HCT116 (cell line): Measurements from ENCODE around the gene JAG1. TPM values are rescaled to one million over a fixed set of nuclear protein-coding genes. Genes with fewer than 3 reads are reported as not detected.

Experiments
- ATAC-seq: fragments of 200-7000 bp; cut with Tn5 transposase; 2 replicates; pipeline ENCODE4 v1.9.1; 2020; ENCODE audit warnings: mild to moderate bottlenecking, moderate library complexity
- BruUV-seq: library from RNA; stranded (reverse); fragments of 400-500 nt; replicated peaks from 2 replicates; lab custom pipeline; 2021; lab: Mats Ljungman, UMichigan
- CTCF ChIA-PET: fragments of 300-600 bp; sonication (Branson Sonifier 250); formaldehyde crosslinking; loops from one replicate; lab custom pipeline; 2021; ENCODE audit warnings: antibody characterized with exemption; lab: Charles Lee
- POLR2A ChIA-PET: fragments of 300-600, 350-600 bp; sonication (Branson Sonifier 250); formaldehyde crosslinking; loops from one replicate; lab custom pipeline; 2021; ENCODE audit warnings: antibody characterized with exemption; lab: Charles Lee
- RAD21 ChIA-PET, 2 experiments: fragments of 300-600 bp; sonication (Branson Sonifier 250); formaldehyde crosslinking; loops; one replicate each; lab custom pipeline; 2023; ENCODE audit warnings: low total read pairs in 2 of 2; ENCODE audit not compliant: uncharacterized antibody in 2 of 2, unreplicated experiment in 2 of 2, low non-redundant PET in 1 of 2; lab: Charles Lee
- DNase-seq: peaks from one replicate; pipeline ENCODE4 v3.0.0-alpha.2; 2010; ENCODE audit warnings: low read depth, low spot score
- H2AFZ ChIP-seq: fragments of 200-600 bp; shearing (Covaris generic), sonication (generic); 2 replicates; pipeline ENCODE4 v1.6.1; 2017; ENCODE audit warnings: low read depth, mixed run types, mixed read lengths, antibody characterized with exemption, low read length; ENCODE audit not compliant: poor library complexity, severe bottlenecking
- H3K27ac ChIP-seq: 2 replicates; pipeline ENCODE4 v1.5.1; 2012; ENCODE audit warnings: low read depth, low read length
- H3K27me3 ChIP-seq: fragments of 200-600 bp; sonication (generic); 2 replicates; pipeline ENCODE4 v1.6.1; 2016; ENCODE audit warnings: mixed run types, low read length, mixed read lengths; ENCODE audit not compliant: insufficient read depth
- H3K36me3 ChIP-seq, 2 experiments: fragments of 200-500 bp in 1 of 2; fragments of 200-600 bp in 1 of 2; sonication (Bioruptor generic) in 1 of 2; sonication (generic) in 1 of 2; 2 replicates each; pipeline versions ENCODE4 v1.5.1 to v1.6.1; 2014 to 2016; ENCODE audit warnings: low read length in 2 of 2, inconsistent platforms in 1 of 2, mixed read lengths in 1 of 2, mixed run types in 1 of 2; ENCODE audit not compliant: insufficient read depth in 2 of 2, control insufficient read depth in 1 of 2
- H3K4me1 ChIP-seq, 2 experiments: fragments of 200-600 bp in 1 of 2; sonication (generic) in 1 of 2; 2 replicates each; pipeline versions ENCODE4 v1.5.1 to v1.6.1; 2012 to 2017; ENCODE audit warnings: low read length in 2 of 2, inconsistent platforms in 1 of 2, mild to moderate bottlenecking in 1 of 2, mixed read lengths in 1 of 2, mixed run types in 1 of 2, moderate library complexity in 1 of 2; ENCODE audit not compliant: insufficient read depth in 2 of 2, control insufficient read depth in 1 of 2
- H3K4me2 ChIP-seq: fragments of 200-600 bp; sonication (generic); 2 replicates; pipeline ENCODE4 v1.6.1; 2017; ENCODE audit warnings: mixed run types, low read length, mixed read lengths
- H3K4me3 ChIP-seq, 2 experiments: fragments of 200-600 bp in 1 of 2; sonication (generic) in 1 of 2; replicated peaks in 1 of 2; 2 replicates each; pipeline ENCODE4 v1.5.1; 2011 to 2016; ENCODE audit warnings: low read length in 2 of 2, control low read depth in 1 of 2, low read depth in 1 of 2, mild to moderate bottlenecking in 1 of 2, mixed read lengths in 1 of 2, mixed run types in 1 of 2
- H3K79me2 ChIP-seq: fragments of 200-600 bp; sonication (generic); 2 replicates; pipeline ENCODE4 v1.6.1; 2017; ENCODE audit warnings: mild to moderate bottlenecking, mixed run types, low read length, moderate library complexity, mixed read lengths; ENCODE audit not compliant: insufficient read depth
- H3K9ac ChIP-seq: fragments of 200-600 bp; sonication (generic); 2 replicates; pipeline ENCODE4 v1.6.1; 2016; ENCODE audit warnings: low read length, mixed read lengths
- H3K9me2 ChIP-seq: fragments of 200-600 bp; sonication (generic), shearing (Covaris generic); 2 replicates; pipeline ENCODE4 v1.6.1; 2017; ENCODE audit warnings: mixed run types, mild to moderate bottlenecking, moderate library complexity; ENCODE audit not compliant: insufficient read depth
- H3K9me3 ChIP-seq, 2 experiments: fragments of 200-500 bp in 1 of 2; fragments of 200-600 bp in 1 of 2; sonication (Bioruptor generic) in 1 of 2; sonication (generic) in 1 of 2; 2 replicates each; pipeline ENCODE4 v1.6.1; 2014 to 2017; ENCODE audit warnings: low read length in 2 of 2, mixed read lengths in 2 of 2, inconsistent platforms in 1 of 2, low read depth in 1 of 2, mild to moderate bottlenecking in 1 of 2, mixed run types in 1 of 2, moderate library complexity in 1 of 2; ENCODE audit not compliant: control insufficient read depth in 1 of 2, insufficient read depth in 1 of 2
- H4K20me1 ChIP-seq: fragments of 200-600 bp; sonication (generic), shearing (Covaris generic); 2 replicates; pipeline ENCODE4 v1.6.1; 2017; ENCODE audit warnings: mixed run types, mild to moderate bottlenecking, moderate library complexity; ENCODE audit not compliant: insufficient read depth
- EGR1 ChIP-seq: IDR thresholded peaks from 2 replicates; pipeline ENCODE4 v1.6.1; 2012; ENCODE audit warnings: low read depth
- ELF1 ChIP-seq: IDR thresholded peaks from 2 replicates; pipeline ENCODE4 v1.6.1; 2012; ENCODE audit warnings: low read depth, borderline replicate concordance
- FOSL1 ChIP-seq: IDR thresholded peaks from 2 replicates; pipeline ENCODE4 v1.6.1; 2012; ENCODE audit warnings: low read depth
- RAD21 ChIP-seq: IDR thresholded peaks from 2 replicates; pipeline ENCODE4 v1.6.1; 2012; ENCODE audit warnings: low read depth, mild to moderate bottlenecking
- SIN3A ChIP-seq: IDR thresholded peaks from 2 replicates; pipeline ENCODE4 v1.6.1; 2012; ENCODE audit warnings: low read depth
- TCF7L2 ChIP-seq: IDR thresholded peaks from 2 replicates; pipeline ENCODE4 v1.7.0; 2011; ENCODE audit warnings: borderline replicate concordance, inconsistent platforms; ENCODE audit not compliant: insufficient read depth, insufficient read length; ENCODE audit errors: extremely low read depth
- YY1 ChIP-seq: IDR thresholded peaks from 2 replicates; pipeline ENCODE4 v1.6.1; 2011; ENCODE audit warnings: low read length, low read depth, moderate library complexity, mild to moderate bottlenecking; ENCODE audit not compliant: insufficient replicate concordance; ENCODE audit errors: extremely low read depth
- ZFX ChIP-seq: fragments of 450-650 bp; IDR thresholded peaks from 2 replicates; pipeline ENCODE4 v1.6.1; 2017
- intact Hi-C: fragments of 100-400 bp; cut with micrococcal nuclease; formaldehyde crosslinking; loops from 2 replicates; pipeline ENCODE4 v1.10.0; 2022
- total RNA-seq: library from RNA; stranded (reverse); gene quantifications from one replicate; pipeline ENCODE4 v1.2.1, GENCODE V29; 2021; ENCODE audit not compliant: unreplicated experiment
- TF ChIP-seq, protein P1 (sequence below): IDR thresholded peaks from 2 replicates; pipeline ENCODE4 v1.6.1; 2012
- TF ChIP-seq, protein P2 (sequence below), 3 experiments: fragments of 200-600 bp in 1 of 3; sonication (generic) in 1 of 3; IDR thresholded peaks in 2 of 3; conservative IDR thresholded peaks in 1 of 3; 2 replicates each; pipeline ENCODE4 v1.5.1; 2012 to 2017; ENCODE audit warnings: low read depth in 2 of 3, low read length in 2 of 3, antibody characterized with exemption in 1 of 3, borderline replicate concordance in 1 of 3, control low read depth in 1 of 3, mild to moderate bottlenecking in 1 of 3, mixed read lengths in 1 of 3, mixed run types in 1 of 3, moderate library complexity in 1 of 3; ENCODE audit not compliant: insufficient read depth in 1 of 3
- TF ChIP-seq, protein P3 (sequence below): IDR thresholded peaks from 2 replicates; pipeline ENCODE4 v1.6.1; 2012

Gene JAG1
- total RNA-seq, 1 experiment from 2014 or later = 31.9 TPM

DNA sequence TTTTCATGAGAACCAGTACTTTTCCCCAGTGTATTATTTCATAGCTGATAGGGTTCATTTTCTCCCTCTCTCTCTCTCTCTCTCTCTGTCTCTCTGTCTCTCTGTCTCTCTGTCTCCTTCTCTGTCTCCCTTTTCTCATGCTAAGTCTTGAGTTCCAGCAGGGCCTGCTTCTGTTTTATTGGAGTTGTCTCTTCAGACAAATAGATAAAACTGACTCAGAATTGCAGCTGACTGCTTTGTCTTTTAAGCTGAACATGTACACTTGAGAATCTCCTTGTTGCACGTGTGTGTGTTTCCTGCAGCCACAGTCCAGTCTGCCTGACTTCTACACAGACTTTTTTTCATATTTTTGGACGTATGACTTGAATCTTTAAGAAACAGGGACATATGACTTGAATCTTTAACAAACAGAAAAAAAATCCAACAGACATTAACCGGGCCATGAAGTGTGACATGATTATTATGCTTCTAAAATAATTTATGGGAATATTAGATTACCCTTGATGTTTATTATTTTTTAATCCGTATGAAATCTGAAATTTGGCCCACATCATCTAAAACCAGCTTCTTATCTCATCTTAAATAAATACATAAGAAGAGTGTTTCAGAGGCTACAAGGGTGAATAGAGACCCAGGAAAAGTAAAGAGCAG, 71.5 kb downstream of the JAG1 start:
- H3K9ac ChIP-seq = no peak overlapping the region
- POLR2A ChIA-PET = no interaction called here
- no peak overlapping the region for H3K4me3 ChIP-seq
- TF ChIP-seq ELF1 (no peak), ZFX (no peak), TCF7L2 (no peak), EGR1 (no peak)
- TF ChIP-seq, protein P1, sequence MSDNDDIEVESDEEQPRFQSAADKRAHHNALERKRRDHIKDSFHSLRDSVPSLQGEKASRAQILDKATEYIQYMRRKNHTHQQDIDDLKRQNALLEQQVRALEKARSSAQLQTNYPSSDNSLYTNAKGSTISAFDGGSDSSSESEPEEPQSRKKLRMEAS = no peak
- TF ChIP-seq, all 23 proteins: peak for 0
- intact Hi-C loops = no loop called here
- no peaks in the 10 kb centered on the region for H3K79me2 ChIP-seq
- H3K27me3 ChIP-seq = no peaks in the 10 kb centered on the region
- BruUV-seq = no TSS peak
- H3K4me2 ChIP-seq = no peak overlapping the region
- H3K27ac ChIP-seq = no peak overlapping the region
- no peak overlapping the region for H2AFZ ChIP-seq
- DNase-seq = no peak
- no peaks in the 10 kb centered on the region for H4K20me1 ChIP-seq
- no peaks in the 10 kb centered on the region; a peak in 1 of 4 replicates for H3K36me3 ChIP-seq
- RAD21 ChIA-PET = no interaction called here
- CTCF ChIA-PET = no interaction called here
- no peaks in the 10 kb centered on the region for H3K9me3 ChIP-seq
- no peaks in the 10 kb centered on the region for H3K9me2 ChIP-seq
- ATAC-seq = no peak
- peaks cover 42 to 54% of the 10 kb centered on the region in 2 experiments for H3K4me1 ChIP-seq

DNA sequence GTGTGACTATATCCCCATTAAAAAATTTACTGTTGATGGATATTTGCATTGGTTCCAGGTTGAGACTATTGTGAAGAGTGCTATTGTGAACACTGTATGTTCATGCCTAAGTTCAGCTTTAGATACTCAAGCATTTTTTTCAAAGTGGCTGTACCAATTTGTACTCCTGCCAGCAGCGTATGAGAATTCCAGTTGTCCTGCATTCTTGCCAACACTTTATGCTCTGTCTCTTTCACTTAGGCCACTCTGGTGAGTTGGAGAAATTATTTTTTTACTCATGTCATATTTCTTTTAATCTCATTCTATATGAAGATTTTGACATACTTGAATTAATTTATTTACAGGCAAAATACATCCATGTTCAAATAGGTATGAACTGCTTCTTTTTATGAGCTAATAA, 76.2 kb downstream of the JAG1 start:
- Histone ChIP-seq H3K4me3 (peak overlapping the region in 1 of 2 experiments; percentile 55; a peak in 3 of 4 replicates), H2AFZ (no peak overlapping the region), H3K36me3 (no peaks in the 10 kb centered on the region; a peak in 1 of 4 replicates), H3K4me1 (peaks cover 42 to 44% of the 10 kb centered on the region in 2 experiments), H3K27ac (peak overlapping the region; percentile 90), H3K79me2 (no peaks in the 10 kb centered on the region), H3K9ac (peak overlapping the region; percentile 69; the same call in 1 of the 2 replicates), H3K9me2 (no peaks in the 10 kb centered on the region), H3K9me3 (no peaks in the 10 kb centered on the region), H3K4me2 (peak overlapping the region; percentile 85), H3K27me3 (no peaks in the 10 kb centered on the region), H4K20me1 (no peaks in the 10 kb centered on the region)
- DNase-seq (no peak), ATAC-seq (no peak)
- intact Hi-C loops = no loop called here
- POLR2A ChIA-PET = interaction anchor here (0.9 kb wide), 1 partner anchor 8 kb away, joined by 3 read pairs; no protein-coding TSS in a partner anchor
- RAD21 ChIA-PET = no interaction called here
- TF ChIP-seq RAD21 = no peak
- no peak for TF ChIP-seq FOSL1
- TF ChIP-seq, protein P2, sequence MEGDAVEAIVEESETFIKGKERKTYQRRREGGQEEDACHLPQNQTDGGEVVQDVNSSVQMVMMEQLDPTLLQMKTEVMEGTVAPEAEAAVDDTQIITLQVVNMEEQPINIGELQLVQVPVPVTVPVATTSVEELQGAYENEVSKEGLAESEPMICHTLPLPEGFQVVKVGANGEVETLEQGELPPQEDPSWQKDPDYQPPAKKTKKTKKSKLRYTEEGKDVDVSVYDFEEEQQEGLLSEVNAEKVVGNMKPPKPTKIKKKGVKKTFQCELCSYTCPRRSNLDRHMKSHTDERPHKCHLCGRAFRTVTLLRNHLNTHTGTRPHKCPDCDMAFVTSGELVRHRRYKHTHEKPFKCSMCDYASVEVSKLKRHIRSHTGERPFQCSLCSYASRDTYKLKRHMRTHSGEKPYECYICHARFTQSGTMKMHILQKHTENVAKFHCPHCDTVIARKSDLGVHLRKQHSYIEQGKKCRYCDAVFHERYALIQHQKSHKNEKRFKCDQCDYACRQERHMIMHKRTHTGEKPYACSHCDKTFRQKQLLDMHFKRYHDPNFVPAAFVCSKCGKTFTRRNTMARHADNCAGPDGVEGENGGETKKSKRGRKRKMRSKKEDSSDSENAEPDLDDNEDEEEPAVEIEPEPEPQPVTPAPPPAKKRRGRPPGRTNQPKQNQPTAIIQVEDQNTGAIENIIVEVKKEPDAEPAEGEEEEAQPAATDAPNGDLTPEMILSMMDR (IDR thresholded peaks at IDR 0.05 in 2 of 3, conservative IDR thresholded peaks at IDR 0.05 in 1 of 3; ENCODE audit: borderline replicate concordance in 1 of 3, insufficient read depth in 1 of 3, low read depth in 2 of 3, low read length in 2 of 3) = no peak
- TF ChIP-seq SIN3A = no peak
- TF ChIP-seq YY1 = no peak
- no peak for TF ChIP-seq TCF7L2
- TF ChIP-seq, protein P3, sequence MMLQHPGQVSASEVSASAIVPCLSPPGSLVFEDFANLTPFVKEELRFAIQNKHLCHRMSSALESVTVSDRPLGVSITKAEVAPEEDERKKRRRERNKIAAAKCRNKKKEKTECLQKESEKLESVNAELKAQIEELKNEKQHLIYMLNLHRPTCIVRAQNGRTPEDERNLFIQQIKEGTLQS = no peak
- no TSS peak for BruUV-seq
- CTCF ChIA-PET = no interaction called here
